ENCODE results near the gene DBI. TPM values are rescaled to one million over a fixed set of nuclear protein-coding genes. Genes with fewer than 3 reads are reported as not detected.

Gene DBI
- total RNA-seq (ENCODE audit: low replicate concordance) = 125 and 231 TPM in 2 replicates
- long read RNA-seq, transcript DBI-202 (4 exons, 637 nt) = major isoform, 127 of 133 reads
- long read RNA-seq, partial matches to known transcripts = 2 of 133 reads
- long read RNA-seq, other reads (novel, unspliced or antisense) = 1 of 133 reads

DNA sequence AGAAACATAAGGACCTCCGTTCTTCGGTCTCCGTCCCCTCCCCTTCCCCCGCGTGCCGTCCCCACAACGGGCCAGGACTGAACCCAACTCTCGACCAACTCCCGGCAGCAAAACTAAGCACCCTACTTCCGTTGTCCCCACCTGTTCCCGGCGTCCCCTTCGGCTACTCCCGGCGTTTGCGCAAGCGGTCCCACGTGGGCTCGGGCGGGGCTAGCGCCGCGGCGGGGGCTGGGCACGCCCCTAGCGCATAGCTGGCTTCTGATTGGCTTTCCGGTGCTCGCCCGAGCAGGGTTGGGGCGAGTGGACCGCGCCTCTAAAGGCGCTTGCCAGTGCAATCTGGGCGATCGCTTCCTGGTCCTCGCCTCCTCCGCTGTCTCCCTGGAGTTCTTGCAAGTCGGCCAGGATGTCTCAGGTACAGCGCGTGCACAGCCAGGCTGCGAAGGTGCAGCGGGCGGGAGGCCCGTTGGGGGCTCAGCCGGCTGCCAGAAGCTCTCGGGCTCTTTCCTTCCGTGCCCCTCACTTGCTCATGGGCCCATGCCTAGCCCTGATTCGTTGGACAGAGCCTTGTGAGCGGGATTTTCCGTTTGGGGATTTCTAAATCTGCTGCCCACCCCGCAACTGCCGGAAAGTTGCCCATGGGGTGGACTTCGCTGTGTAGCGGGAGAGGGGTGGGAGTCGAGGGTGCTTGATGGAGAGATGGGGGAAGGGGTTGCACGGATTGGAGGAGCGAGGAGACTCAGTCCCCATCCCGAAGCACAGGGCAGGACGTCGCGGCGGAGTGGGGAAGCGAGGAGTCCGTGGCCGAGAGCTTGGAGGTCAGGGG, at the start of gene DBI, which contains the start of gene C2orf76:
Gene DBI (plus strand): TSS at position 329 of the 823 bp plus-strand sequence. CDS start 75 bp downstream, at position 404.
Gene C2orf76 (minus strand): TSS at position 186 of the 823 bp plus-strand sequence. CDS start 26,875 bp downstream, outside the sequence.
- peaks cover 24% of the 10 kb centered on the region for H3K36me3 Mint-ChIP-seq
- no peaks in the 10 kb centered on the region for H3K9me3 Mint-ChIP-seq
- H3K4me1 Mint-ChIP-seq (ENCODE audit: unreplicated experiment) = peaks cover 20% of the 10 kb centered on the region

DNA sequence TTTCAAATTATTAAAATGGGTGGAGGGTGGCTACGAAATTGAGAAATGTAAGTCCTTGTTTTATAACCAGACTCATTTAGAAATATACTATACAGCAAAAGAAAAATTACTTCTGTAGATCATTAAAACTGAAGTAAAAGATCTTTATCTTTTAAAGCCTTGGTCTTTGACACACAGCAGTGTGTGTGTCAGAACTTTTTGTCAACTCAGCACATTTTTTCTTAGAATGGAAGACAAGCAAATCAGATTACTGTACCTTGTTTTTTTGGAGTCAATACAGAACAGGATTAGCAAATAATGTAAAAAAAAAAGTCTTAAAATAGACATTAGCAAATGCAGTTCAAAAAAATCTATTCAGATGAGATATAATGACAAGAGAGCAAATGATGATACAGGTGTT, 49.2 kb upstream of the DBI start:
- H3K4me3 Mint-ChIP-seq = no peak overlapping the region
- DNase-seq (ENCODE audit: extremely low spot score, unreplicated experiment) = no peak
- H3K27me3 Mint-ChIP-seq = no peaks in the 10 kb centered on the region
- peaks cover 14% of the 10 kb centered on the region for H3K4me1 Mint-ChIP-seq (ENCODE audit: unreplicated experiment)
- H3K9me3 Mint-ChIP-seq = no peaks in the 10 kb centered on the region
- no peaks in the 10 kb centered on the region for H3K36me3 Mint-ChIP-seq
- H3K27ac Mint-ChIP-seq = no peak overlapping the region
- TF ChIP-seq, protein P1, sequence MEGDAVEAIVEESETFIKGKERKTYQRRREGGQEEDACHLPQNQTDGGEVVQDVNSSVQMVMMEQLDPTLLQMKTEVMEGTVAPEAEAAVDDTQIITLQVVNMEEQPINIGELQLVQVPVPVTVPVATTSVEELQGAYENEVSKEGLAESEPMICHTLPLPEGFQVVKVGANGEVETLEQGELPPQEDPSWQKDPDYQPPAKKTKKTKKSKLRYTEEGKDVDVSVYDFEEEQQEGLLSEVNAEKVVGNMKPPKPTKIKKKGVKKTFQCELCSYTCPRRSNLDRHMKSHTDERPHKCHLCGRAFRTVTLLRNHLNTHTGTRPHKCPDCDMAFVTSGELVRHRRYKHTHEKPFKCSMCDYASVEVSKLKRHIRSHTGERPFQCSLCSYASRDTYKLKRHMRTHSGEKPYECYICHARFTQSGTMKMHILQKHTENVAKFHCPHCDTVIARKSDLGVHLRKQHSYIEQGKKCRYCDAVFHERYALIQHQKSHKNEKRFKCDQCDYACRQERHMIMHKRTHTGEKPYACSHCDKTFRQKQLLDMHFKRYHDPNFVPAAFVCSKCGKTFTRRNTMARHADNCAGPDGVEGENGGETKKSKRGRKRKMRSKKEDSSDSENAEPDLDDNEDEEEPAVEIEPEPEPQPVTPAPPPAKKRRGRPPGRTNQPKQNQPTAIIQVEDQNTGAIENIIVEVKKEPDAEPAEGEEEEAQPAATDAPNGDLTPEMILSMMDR (conservative IDR thresholded peaks at IDR 0.05) = no peak

More for the DNA sequence above, at the start of gene DBI, which contains the start of gene C2orf76:
- no peaks in the 10 kb centered on the region for H3K27me3 Mint-ChIP-seq
- DNase-seq (ENCODE audit: extremely low spot score, unreplicated experiment) = peak; percentile 94
- TF ChIP-seq, protein P1 (conservative IDR thresholded peaks at IDR 0.05) = no peak
- H3K27ac Mint-ChIP-seq = peak within 1 kb of the TSS; percentile 92
- H3K4me3 Mint-ChIP-seq = peak within 1 kb of the TSS; percentile 100

DNA sequence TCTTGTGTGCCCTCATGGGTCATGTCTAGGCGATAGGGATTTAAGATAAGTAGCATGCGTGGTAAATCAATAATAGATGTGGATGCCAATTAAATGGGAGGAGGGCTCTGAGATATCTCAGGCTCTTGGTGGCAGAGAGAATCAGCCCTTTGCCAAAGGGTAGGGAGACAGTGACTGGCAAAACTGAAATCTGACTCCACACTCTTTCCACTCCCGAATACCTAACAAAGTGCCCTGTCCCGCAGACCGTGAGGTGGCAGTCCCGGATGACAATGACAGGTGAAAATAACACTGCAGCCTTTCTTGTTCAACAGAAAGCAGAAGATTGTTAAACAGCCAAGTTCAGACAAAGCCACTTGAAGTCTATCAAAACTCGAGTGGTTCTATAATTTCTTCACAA, 47.2 kb upstream of the DBI start:
- no peaks in the 10 kb centered on the region for H3K9me3 Mint-ChIP-seq
- H3K27ac Mint-ChIP-seq = peak overlapping the region; percentile 67

DNA sequence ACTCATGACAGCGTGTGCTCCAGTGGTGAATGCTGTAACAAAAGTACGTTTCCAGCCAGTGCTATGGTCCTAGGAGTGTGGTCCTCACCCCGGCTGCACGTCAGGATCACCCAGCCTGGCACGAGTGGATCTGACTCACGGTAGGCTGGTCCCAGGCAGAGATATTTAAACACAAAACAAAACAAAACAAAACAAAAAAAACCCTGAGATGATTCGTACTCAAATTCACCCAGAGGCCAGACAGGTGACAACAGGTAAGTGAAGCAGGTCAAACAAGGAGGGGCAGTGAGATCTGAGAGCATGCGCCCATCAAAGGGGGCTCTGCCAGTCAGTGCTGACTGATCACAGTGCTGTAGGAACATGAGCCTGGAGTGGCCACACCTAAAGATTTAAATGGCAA, 43.3 kb upstream of the DBI start:
- no peaks in the 10 kb centered on the region for H3K27me3 Mint-ChIP-seq
- no peaks in the 10 kb centered on the region for H3K9me3 Mint-ChIP-seq
- H3K36me3 Mint-ChIP-seq = no peaks in the 10 kb centered on the region
- peaks cover 17% of the 10 kb centered on the region for H3K4me1 Mint-ChIP-seq (ENCODE audit: unreplicated experiment)
- no peak overlapping the region for H3K4me3 Mint-ChIP-seq
- DNase-seq (ENCODE audit: extremely low spot score, unreplicated experiment) = no peak
- TF ChIP-seq, protein P1 (conservative IDR thresholded peaks at IDR 0.05) = no peak
- H3K27ac Mint-ChIP-seq = peak overlapping the region; percentile 53

More for the DNA sequence above, 47.2 kb upstream of the DBI start:
- no peaks in the 10 kb centered on the region for H3K27me3 Mint-ChIP-seq
- H3K4me1 Mint-ChIP-seq (ENCODE audit: unreplicated experiment) = peaks cover 22% of the 10 kb centered on the region
- TF ChIP-seq, protein P1 (conservative IDR thresholded peaks at IDR 0.05) = no peak
- no peak for DNase-seq (ENCODE audit: extremely low spot score, unreplicated experiment)
- H3K4me3 Mint-ChIP-seq = peak overlapping the region; percentile 39
- no peaks in the 10 kb centered on the region for H3K36me3 Mint-ChIP-seq

DNA sequence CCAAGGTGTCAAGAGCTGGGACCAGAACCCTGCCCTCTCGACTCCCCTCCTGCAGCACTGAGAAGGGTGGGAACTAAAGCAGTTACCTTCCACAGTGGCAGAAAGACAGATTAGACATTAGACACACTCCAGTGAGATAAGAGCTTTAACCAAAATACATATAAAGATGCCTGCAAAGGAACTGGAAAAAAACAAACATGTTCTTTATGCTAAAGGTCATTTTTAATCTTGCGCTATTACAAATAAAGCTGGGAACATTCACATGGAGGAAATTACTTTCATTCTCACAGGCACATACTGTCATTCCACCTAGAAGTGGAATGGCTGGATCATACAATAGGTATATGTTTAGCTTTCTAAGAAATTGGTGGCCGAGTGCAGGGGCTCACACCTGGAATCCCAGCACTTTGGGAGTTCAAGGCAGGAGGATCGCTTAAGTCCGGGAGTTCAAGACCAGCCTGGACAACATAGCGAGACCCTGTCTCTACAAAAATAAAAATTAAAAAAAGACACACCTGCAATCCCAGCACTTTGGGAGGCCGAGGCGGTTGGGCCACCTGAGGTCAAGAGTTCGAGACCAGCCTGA, 42.0 kb upstream of the DBI start:
- no peaks in the 10 kb centered on the region for H3K36me3 Mint-ChIP-seq
- H3K4me1 Mint-ChIP-seq (ENCODE audit: unreplicated experiment) = peaks cover 11% of the 10 kb centered on the region
- DNase-seq (ENCODE audit: extremely low spot score, unreplicated experiment) = no peak
- TF ChIP-seq, protein P1 (conservative IDR thresholded peaks at IDR 0.05) = no peak
- H3K27me3 Mint-ChIP-seq = no peaks in the 10 kb centered on the region
- H3K4me3 Mint-ChIP-seq = no peak overlapping the region
- no peak overlapping the region for H3K27ac Mint-ChIP-seq
- H3K9me3 Mint-ChIP-seq = no peaks in the 10 kb centered on the region

Measured in type B pancreatic cell (in vitro differentiated cells).